ENCODE measurements around the gene MTERF4. TPM values are rescaled to one million over a fixed set of nuclear protein-coding genes. Genes with fewer than 3 reads are reported as not detected.

Gene MTERF4
- total RNA-seq, 2 donors from 2014 or later: 24.6 to 39.4 TPM

DNA sequence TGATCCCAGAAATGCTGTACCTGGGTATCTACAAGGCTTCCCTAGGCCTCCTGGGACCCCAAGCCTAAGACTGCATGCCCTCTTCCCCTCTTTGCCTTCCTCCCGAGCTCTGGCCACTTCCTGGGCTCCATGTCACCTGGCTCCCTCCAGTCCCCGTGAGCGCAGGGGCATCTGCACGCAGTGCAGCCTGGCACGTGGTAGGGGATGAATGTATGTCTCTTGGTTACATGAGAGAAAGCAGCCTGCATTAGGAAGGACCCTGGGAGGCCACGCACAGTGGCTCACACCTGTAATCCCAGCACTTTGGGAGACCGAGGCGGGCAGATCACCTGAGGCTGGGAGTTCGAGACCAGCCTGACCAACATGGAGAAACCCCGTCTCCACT is 31.3 kb upstream of the MTERF4 start:
- Histone ChIP-seq H3K4me3 (no peak overlapping the region), H3K9me3 (no peaks in the 10 kb centered on the region), H3K4me1 (ENCODE audit: control insufficient read depth in 1 of 2, low read depth in 2 of 2) (no peaks in the 10 kb centered on the region), H3K27me3 (replicated peaks; ENCODE audit: insufficient read depth) (no peaks in the 10 kb centered on the region), H3K36me3 (no peaks in the 10 kb centered on the region), H3K27ac (no peak overlapping the region)
- DNase-seq (ENCODE audit: low spot score) (no peak), ATAC-seq (ENCODE audit: insufficient number of reproducible peaks, low FRiP score, low read depth) (no peak)
- TF ChIP-seq, protein P1, sequence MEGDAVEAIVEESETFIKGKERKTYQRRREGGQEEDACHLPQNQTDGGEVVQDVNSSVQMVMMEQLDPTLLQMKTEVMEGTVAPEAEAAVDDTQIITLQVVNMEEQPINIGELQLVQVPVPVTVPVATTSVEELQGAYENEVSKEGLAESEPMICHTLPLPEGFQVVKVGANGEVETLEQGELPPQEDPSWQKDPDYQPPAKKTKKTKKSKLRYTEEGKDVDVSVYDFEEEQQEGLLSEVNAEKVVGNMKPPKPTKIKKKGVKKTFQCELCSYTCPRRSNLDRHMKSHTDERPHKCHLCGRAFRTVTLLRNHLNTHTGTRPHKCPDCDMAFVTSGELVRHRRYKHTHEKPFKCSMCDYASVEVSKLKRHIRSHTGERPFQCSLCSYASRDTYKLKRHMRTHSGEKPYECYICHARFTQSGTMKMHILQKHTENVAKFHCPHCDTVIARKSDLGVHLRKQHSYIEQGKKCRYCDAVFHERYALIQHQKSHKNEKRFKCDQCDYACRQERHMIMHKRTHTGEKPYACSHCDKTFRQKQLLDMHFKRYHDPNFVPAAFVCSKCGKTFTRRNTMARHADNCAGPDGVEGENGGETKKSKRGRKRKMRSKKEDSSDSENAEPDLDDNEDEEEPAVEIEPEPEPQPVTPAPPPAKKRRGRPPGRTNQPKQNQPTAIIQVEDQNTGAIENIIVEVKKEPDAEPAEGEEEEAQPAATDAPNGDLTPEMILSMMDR (IDR thresholded peaks at IDR 0.05): no peak

DNA sequence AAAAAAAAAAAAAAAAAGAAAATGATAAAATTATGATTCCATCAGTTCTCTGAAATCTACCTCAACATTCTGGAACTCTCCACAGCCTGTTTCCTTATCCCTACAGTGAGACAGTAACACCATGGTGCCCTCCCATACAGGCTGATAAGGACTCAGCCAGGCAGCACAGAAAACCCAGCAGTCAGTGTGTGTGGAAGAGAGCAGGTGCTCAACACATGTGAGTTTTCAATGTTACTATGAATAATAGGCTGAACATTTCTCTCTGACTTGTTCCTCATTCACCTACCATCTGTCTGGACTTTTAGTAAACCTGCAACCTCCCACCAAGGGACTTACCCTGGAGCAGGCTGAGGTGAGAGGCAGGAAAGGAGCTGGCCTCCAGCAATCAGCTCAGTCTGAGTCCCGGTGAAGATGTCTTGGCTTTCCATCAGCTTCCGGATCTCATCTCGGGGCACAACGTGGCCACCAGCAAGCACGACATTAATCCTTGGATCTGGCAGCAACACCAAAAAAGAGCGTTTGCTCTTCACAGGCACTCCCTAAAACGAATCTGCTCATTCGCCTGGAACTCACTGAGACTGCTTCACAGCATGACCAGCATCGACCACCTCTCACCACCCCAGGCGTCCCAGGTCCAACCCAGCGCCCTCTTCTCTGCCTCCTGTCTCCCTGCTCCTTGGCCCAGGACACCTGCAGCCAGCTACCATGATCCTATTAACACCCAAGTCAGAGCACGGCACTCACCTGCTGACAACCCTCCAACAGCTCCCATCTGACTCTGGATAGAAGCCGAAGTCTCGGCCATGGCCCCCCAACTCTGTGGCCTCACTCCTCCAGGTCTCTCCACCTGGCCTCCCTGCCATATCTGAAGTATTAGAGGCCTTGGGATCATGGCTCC is 30.7 kb upstream of the MTERF4 start:
- Histone ChIP-seq H3K27me3 (replicated peaks; ENCODE audit: insufficient read depth) (no peaks in the 10 kb centered on the region), H3K4me1 (ENCODE audit: control insufficient read depth in 1 of 2, low read depth in 2 of 2) (no peaks in the 10 kb centered on the region), H3K27ac (no peak overlapping the region), H3K36me3 (no peaks in the 10 kb centered on the region), H3K9me3 (no peaks in the 10 kb centered on the region), H3K4me3 (no peak overlapping the region)
- no peak for ATAC-seq (ENCODE audit: insufficient number of reproducible peaks, low FRiP score, low read depth)
- TF ChIP-seq, protein P1 (IDR thresholded peaks at IDR 0.05): no peak
- no peak for DNase-seq (ENCODE audit: low spot score)

DNA sequence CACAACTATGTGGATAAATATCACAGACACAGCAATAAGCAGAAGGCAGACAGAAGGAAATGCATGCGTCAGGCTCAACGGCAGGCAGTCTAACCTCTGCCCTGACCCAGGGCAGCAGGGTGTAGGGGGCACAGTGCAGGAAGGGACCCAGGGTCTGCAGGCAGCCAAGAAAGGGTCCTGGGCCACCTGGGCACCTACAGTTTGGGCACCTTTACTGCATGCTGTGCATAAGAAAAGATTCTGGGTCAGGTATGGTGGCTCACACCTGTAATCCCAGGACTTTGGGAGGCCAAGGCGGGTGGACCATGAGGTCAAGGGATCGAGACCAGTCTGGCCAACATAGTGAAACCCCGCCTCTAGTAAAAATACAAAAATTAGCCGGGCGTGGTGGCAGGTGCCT is 29.4 kb upstream of the MTERF4 start:
- DNase-seq (ENCODE audit: low spot score) (no peak), ATAC-seq (ENCODE audit: insufficient number of reproducible peaks, low FRiP score, low read depth) (no peak)
- TF ChIP-seq, protein P1 (IDR thresholded peaks at IDR 0.05): no peak
- no peaks in the 10 kb centered on the region for H3K4me1 ChIP-seq (ENCODE audit: control insufficient read depth in 1 of 2, low read depth in 2 of 2)
- H3K27ac ChIP-seq: no peak overlapping the region
- no peaks in the 10 kb centered on the region for H3K36me3 ChIP-seq
- H3K4me3 ChIP-seq: no peak overlapping the region
- no peaks in the 10 kb centered on the region for H3K27me3 ChIP-seq (replicated peaks; ENCODE audit: insufficient read depth)
- H3K9me3 ChIP-seq: no peaks in the 10 kb centered on the region

DNA sequence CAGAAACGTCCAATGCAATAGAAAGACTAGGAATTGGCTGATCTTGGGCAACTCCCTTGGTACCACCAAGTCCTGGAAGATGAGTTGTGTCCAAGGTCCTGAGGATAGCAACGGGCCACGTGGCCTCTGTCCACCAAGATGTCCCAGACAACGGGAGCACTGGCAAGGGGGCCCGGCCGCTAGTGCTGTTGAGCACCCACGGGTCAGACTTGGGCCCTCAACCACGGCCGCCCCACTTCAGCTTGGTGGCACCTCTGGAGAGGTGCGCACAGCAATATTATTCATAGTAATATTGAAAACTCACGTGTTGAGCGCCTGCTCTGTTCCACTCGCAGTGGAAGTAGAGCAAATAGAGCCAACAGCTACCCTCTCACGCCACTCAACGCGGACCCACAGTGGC is 28.2 kb upstream of the MTERF4 start:
- no peak overlapping the region for H3K27ac ChIP-seq
- H3K27me3 ChIP-seq (replicated peaks; ENCODE audit: insufficient read depth): no peaks in the 10 kb centered on the region
- DNase-seq (ENCODE audit: low spot score) (no peak), ATAC-seq (ENCODE audit: insufficient number of reproducible peaks, low FRiP score, low read depth) (no peak)
- no peaks in the 10 kb centered on the region for H3K4me1 ChIP-seq (ENCODE audit: control insufficient read depth in 1 of 2, low read depth in 2 of 2)
- no peaks in the 10 kb centered on the region for H3K9me3 ChIP-seq
- H3K4me3 ChIP-seq: no peak overlapping the region
- TF ChIP-seq, protein P1 (IDR thresholded peaks at IDR 0.05): no peak
- H3K36me3 ChIP-seq: no peaks in the 10 kb centered on the region

DNA sequence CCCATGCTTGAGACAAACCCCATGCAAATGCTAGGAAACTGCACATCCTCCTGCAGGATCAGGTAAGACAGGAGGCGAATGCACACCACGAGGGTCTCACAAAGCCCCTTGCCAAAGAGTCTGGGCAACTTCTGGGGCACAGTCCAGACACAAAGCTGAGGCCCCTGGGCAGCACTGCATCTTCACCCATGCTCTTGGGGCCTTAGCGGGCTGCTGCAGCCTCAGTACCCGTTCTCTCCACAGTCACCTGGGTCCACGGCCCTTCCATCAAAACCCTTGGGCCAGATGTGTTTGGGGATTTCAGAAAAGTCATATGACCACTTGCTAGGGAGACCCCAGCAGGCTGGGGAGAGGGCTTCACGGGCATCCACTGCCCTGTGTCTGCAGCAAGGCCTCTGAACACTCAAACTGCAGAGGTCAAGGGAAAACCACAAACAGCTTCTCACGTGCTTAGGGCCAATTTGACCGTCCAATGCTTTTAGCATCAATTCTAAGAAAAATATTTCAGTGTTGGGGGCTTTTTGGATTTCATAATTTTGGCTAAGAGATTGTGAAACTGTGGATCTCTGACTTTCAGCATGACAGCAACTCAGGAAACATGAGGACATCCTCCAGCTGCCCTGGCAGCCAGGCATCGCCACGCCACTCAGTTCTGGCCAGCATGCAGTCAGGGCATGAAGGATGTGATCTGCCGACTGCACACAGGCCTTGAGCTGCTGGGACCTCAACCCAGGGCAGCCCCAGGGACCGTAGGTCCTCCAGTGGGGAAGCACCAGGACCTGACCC is 27.2 kb upstream of the MTERF4 start:
- H3K36me3 ChIP-seq: no peaks in the 10 kb centered on the region
- TF ChIP-seq, protein P1 (IDR thresholded peaks at IDR 0.05): no peak
- no peaks in the 10 kb centered on the region for H3K4me1 ChIP-seq (ENCODE audit: control insufficient read depth in 1 of 2, low read depth in 2 of 2)
- H3K27ac ChIP-seq: no peak overlapping the region
- no peak overlapping the region for H3K4me3 ChIP-seq
- H3K27me3 ChIP-seq (replicated peaks; ENCODE audit: insufficient read depth): no peaks in the 10 kb centered on the region
- DNase-seq (ENCODE audit: low spot score) (no peak), ATAC-seq (ENCODE audit: insufficient number of reproducible peaks, low FRiP score, low read depth) (no peak)
- no peaks in the 10 kb centered on the region for H3K9me3 ChIP-seq

Measured in thoracic aorta (tissue), 2 donors.